Inflammatory macrophage (primary cell): ENCODE data around the gene GNG7.
A peak's percentile ranks its signal among the peaks of the same experiment; 100 is the strongest.

Source experiments
- DNase-seq, 2 donors: peaks; one replicate each; pipeline ENCODE4 v3.0.0-alpha.2; 2020 to 2022
- total RNA-seq, 18 experiments: gene quantifications; one replicate each; lab custom pipeline; 2026; ENCODE audit warnings: mixed read lengths in 6 of 18, inconsistent platforms in 2 of 18; lab: John Stamatoyannopoulos, UW

The GNG7 gene
- 0.15 to 2.0 (median 0.92) reads per million in 18 experiments for total RNA-seq

- DNase-seq: peak; percentile 93 to 96
Measured at GRCh38 chr19:2702170-2703076, at the start of gene GNG7. TSS of gene GNG7 (minus strand) at chr19:2702694. CDS start at chr19:2520688, 182,006 bp downstream.

GRCh38 chr19:2751438-2751830 is 48.9 kb upstream of the GNG7 start:
- no peak for DNase-seq

- DNase-seq: peak; percentile 38 to 64
Measured at GRCh38 chr19:2750808-2751437, 48.4 kb upstream of the GNG7 start.

- DNase-seq: no peak
Measured at GRCh38 chr19:2747349-2747748, 44.9 kb upstream of the GNG7 start.

GRCh38 chr19:2744113-2744512 is 41.6 kb upstream of the GNG7 start:
- DNase-seq: no peak

GRCh38 chr19:2743099-2743498 is 40.6 kb upstream of the GNG7 start:
- no peak for DNase-seq

GRCh38 chr19:2740314-2740656 is 37.8 kb upstream of the GNG7 start:
- no peak for DNase-seq

- peak; percentile 99 to 100 for DNase-seq
Measured at GRCh38 chr19:2739602-2740313, 37.3 kb upstream of the GNG7 start, which contains the start of gene SLC39A3. TSS of gene SLC39A3 (minus strand) at chr19:2740017. CDS start at chr19:2737257, 2,760 bp downstream.

GRCh38 chr19:2736550-2737190 is 34.2 kb upstream of the GNG7 start:
- no peak for DNase-seq

GRCh38 chr19:2735374-2735773 is 32.9 kb upstream of the GNG7 start:
- no peak for DNase-seq

GRCh38 chr19:2734589-2735288 is 32.2 kb upstream of the GNG7 start:
- DNase-seq: no peak

GRCh38 chr19:2733930-2734588 is 31.6 kb upstream of the GNG7 start:
- no peak for DNase-seq

GRCh38 chr19:2732883-2733282 is 30.4 kb upstream of the GNG7 start:
- no peak for DNase-seq

GRCh38 chr19:2732157-2732725 is 29.7 kb upstream of the GNG7 start:
- DNase-seq: no peak

GRCh38 chr19:2731181-2731995 is 28.9 kb upstream of the GNG7 start:
- no peak for DNase-seq

- no peak for DNase-seq
Measured at GRCh38 chr19:2729943-2730818, 27.7 kb upstream of the GNG7 start.

- DNase-seq: no peak
Measured at GRCh38 chr19:2728783-2729387, 26.4 kb upstream of the GNG7 start.

GRCh38 chr19:2727640-2727944 is 25.1 kb upstream of the GNG7 start:
- DNase-seq: no peak
